Measurements from ENCODE around the gene MAP3K3.

GRCh38 chr17:63688396-63689020 is 66.3 kb downstream of the MAP3K3 start:
- no peak for TF ChIP-seq EZH2phosphoT487 (conservative IDR thresholded peaks at IDR 0.05; ENCODE audit: low read length)
- TF ChIP-seq CTCF (IDR thresholded peaks at IDR 0.05; ENCODE audit: insufficient read depth, low read length, poor library complexity, severe bottlenecking): no peak
